ENCODE measurements around the gene ITM2B. TPM values are rescaled to one million over a fixed set of nuclear protein-coding genes. Genes with fewer than 3 reads are reported as not detected.
"Not testable (repeated sequence)": the region's sequence is repeated elsewhere in the genome, so short reads cannot be mapped to it uniquely, and the experiment has no call there.

Gene ITM2B
- total RNA-seq, result 386 TPM
- long read RNA-seq, full-length matches to known transcripts, result 555 of 576 reads
- long read RNA-seq, partial matches to known transcripts, result 13 of 576 reads
- long read RNA-seq, other reads (novel, unspliced or antisense), result 8 of 576 reads

DNA sequence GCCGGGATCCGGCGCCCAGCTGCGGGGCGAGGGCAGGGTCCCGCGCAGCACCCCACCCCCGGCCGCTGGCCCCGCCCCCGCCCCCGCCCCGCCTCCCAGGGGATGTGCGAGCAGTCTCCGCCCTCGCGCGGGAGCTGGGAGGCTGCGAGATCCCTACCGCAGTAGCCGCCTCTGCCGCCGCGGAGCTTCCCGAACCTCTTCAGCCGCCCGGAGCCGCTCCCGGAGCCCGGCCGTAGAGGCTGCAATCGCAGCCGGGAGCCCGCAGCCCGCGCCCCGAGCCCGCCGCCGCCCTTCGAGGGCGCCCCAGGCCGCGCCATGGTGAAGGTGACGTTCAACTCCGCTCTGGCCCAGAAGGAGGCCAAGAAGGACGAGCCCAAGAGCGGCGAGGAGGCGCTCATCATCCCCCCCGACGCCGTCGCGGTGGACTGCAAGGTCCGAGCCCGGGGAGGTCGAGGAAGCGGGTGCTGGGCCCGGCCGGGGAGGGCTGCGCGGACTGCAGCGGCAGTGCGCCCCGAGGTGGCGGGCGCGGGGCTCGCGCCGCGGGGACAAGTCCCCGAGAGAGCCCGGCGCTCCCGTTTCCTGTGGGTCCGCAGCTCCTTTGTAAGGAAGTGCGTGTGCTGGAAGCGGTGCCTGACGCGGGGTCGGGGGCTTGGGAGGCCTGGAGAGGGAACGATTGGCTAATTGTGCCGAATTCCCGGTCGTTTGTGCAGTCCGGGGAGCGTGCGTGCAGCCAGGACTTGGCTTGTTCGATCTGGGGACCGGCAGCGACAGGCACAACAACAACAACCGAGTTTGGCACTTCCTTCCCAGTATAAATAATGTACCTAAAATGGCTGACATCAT, at the start of gene ITM2B:
Gene ITM2B (plus strand): TSS at position 161 of the 843 bp plus-strand sequence. CDS start 155 bp downstream, at position 316.
- DNase-seq (ENCODE audit: low spot score), result peak; percentile 94
- intact Hi-C loops (cut with DNase I), result loop anchor here (10.0 kb wide), 1 partner anchor 138 kb away; the partner anchor contains the start of gene MED4

GRCh38 chr13:48184260-48184659, 48.7 kb upstream of the ITM2B start:
- DNase-seq (ENCODE audit: low spot score), result no peak
- intact Hi-C loops (cut with DNase I), result no loop called here

- intact Hi-C loops (cut with DNase I), result no loop called here
- DNase-seq (ENCODE audit: low spot score), result no peak
These were observed 48.0 kb upstream of the ITM2B start for GRCh38 chr13:48185018-48185417.

- intact Hi-C loops (cut with DNase I), result no loop called here
These were observed 46.3 kb upstream of the ITM2B start for GRCh38 chr13:48186722-48187121.

GRCh38 chr13:48188131-48188530, 44.9 kb upstream of the ITM2B start:
- intact Hi-C loops (cut with DNase I), result no loop called here
- DNase-seq (ENCODE audit: low spot score), result no peak

More at GRCh38 chr13:48186722-48187121, 46.3 kb upstream of the ITM2B start:
- no peak for DNase-seq (ENCODE audit: low spot score)

DNA sequence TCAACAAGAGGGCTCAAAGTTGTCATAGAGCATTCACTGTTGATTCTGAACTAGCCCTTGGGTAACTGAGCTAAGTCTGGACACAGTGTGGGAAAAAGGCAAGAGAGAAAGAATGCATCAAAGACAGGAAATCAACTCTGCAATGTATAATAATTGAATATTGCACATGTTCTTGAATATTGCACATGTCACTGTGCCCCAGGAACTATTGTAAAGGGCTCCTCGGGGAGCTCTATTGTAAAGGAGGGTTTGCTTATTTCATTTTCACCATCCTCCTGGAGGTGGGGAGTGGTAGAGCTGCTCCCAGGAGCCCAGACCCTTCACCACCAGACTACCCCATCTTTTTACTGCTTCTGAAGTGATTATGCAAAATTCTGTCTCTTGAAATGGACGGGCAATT, 44.4 kb upstream of the ITM2B start:
- DNase-seq (ENCODE audit: low spot score), result no peak
- intact Hi-C loops (cut with DNase I), result no loop called here

- DNase-seq (ENCODE audit: low spot score), result no peak
- intact Hi-C loops (cut with DNase I), result no loop called here
These were observed 43.8 kb upstream of the ITM2B start for GRCh38 chr13:48189171-48189570.

- DNase-seq (ENCODE audit: low spot score), result no peak
- intact Hi-C loops (cut with DNase I), result no loop called here
These were observed 40.5 kb upstream of the ITM2B start for GRCh38 chr13:48192411-48192935.

DNA sequence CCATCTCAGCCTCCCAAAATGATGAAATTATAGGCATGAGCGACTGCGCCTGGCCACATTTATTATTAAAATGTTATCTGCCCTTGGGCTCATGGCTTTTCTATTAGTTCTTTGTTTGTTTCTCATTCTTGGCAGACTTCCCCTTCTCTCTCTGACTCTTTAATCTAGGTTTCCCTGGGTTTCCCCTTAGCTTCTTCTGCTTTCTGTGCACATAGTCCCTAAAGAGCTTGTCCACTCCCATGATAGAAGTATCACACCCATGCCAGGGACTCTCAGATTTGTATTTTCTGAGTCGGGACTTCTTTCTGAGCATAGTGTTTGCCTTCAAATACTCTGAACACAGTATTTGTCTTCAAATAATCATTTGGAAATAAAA, 38.6 kb upstream of the ITM2B start:
- intact Hi-C loops (cut with DNase I), result no loop called here
- no peak for DNase-seq (ENCODE audit: low spot score)

GRCh38 chr13:48199404-48199946, 33.5 kb upstream of the ITM2B start:
- intact Hi-C loops (cut with DNase I), result no loop called here
- DNase-seq (ENCODE audit: low spot score), result no peak

GRCh38 chr13:48201044-48201443, 32.0 kb upstream of the ITM2B start:
- DNase-seq (ENCODE audit: low spot score), result no peak
- intact Hi-C loops (cut with DNase I), result no loop called here

DNA sequence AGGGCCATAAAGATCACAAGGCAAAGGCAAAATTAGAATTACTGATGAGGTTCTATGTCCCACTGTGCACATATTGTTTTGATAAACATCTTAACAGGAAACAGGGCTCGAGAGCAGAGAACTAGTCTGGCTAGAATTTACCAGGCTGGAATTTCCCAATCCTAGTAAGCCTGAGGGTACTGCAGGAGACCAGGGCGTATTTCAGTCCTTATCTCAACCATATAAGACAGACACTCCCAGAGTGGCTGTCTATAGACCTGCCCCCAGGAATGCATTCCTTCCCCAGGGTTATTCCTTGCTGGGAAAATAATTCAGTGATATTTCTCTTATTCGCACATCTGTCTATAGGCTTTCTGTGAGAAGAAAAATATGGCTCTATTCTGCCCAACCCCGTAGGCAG, 25.8 kb upstream of the ITM2B start:
- DNase-seq (ENCODE audit: low spot score); intact Hi-C loops (cut with DNase I): not testable (repeated sequence)

GRCh38 chr13:48210178-48210577, 22.8 kb upstream of the ITM2B start:
- DNase-seq (ENCODE audit: low spot score), result no peak
- intact Hi-C loops (cut with DNase I), result no loop called here

GRCh38 chr13:48214519-48215121, 18.4 kb upstream of the ITM2B start:
- intact Hi-C loops (cut with DNase I), result no loop called here
- DNase-seq (ENCODE audit: low spot score), result no peak

GRCh38 chr13:48215511-48216203, 17.3 kb upstream of the ITM2B start:
- DNase-seq (ENCODE audit: low spot score); intact Hi-C loops (cut with DNase I): not testable (repeated sequence)

GRCh38 chr13:48216204-48216711, 16.7 kb upstream of the ITM2B start:
- DNase-seq (ENCODE audit: low spot score), result no peak
- intact Hi-C loops (cut with DNase I), result no loop called here

DNA sequence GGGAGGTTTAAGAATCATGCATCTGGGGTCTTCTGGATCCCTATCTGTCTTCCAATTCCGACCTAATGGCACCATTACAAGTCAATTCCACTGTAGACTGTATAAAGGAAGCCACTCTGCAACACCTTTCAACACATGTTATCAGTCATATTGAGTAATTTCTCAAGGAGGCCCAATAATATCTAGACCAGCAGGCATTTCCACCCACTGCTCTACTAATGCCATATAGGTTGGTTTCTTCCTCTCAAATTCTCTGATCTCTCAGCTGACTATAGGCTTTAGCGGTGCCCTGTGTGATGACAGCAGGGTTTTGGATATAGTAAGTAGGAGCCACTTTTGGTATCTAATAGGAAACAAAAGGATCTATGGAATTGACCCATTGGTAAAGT, 12.4 kb upstream of the ITM2B start:
- no peak for DNase-seq (ENCODE audit: low spot score)
- intact Hi-C loops (cut with DNase I), result no loop called here

- intact Hi-C loops (cut with DNase I), result no loop called here
- no peak for DNase-seq (ENCODE audit: low spot score)
These were observed 11.9 kb upstream of the ITM2B start for GRCh38 chr13:48220981-48221685.

- intact Hi-C loops (cut with DNase I), result no loop called here
- no peak for DNase-seq (ENCODE audit: low spot score)
These were observed 11.3 kb upstream of the ITM2B start for GRCh38 chr13:48221686-48222187.
